ENCODE results near the gene ST8SIA1. TPM values are rescaled to one million over a fixed set of nuclear protein-coding genes. Genes with fewer than 3 reads are reported as not detected.

Gene ST8SIA1
- polyA plus RNA-seq, 1 donor from 2014 or later: 22.5 TPM

- Histone ChIP-seq H3K4me3 (ENCODE audit: low read length) (no peak overlapping the region), H3K79me2 (replicated peaks; ENCODE audit: insufficient read depth, low read length) (no peaks in the 10 kb centered on the region), H3K9ac (ENCODE audit: low read length) (no peak overlapping the region), H2AFZ (ENCODE audit: low read depth, low read length) (no peak overlapping the region), H3K9me3 (ENCODE audit: low read length) (no peaks in the 10 kb centered on the region), H3K9me2 (ENCODE audit: insufficient read depth, low read length) (no peaks in the 10 kb centered on the region), H3K4me2 (ENCODE audit: low read length) (no peak overlapping the region), H3K27ac (ENCODE audit: low read length) (no peak overlapping the region), H3F3A (ENCODE audit: insufficient read depth, low read length, poor library complexity, severe bottlenecking) (no peaks in the 10 kb centered on the region), H3K36me3 (ENCODE audit: insufficient read depth, low read length) (no peaks in the 10 kb centered on the region), H4K20me1 (ENCODE audit: insufficient read depth) (no peaks in the 10 kb centered on the region), H3K27me3 (ENCODE audit: insufficient read depth, low read depth, low read length) (no peaks in the 10 kb centered on the region)
- TF ChIP-seq MXI1 (conservative IDR thresholded peaks at IDR 0.05; ENCODE audit: poor library complexity, severe bottlenecking) (no peak), TAF1 (IDR thresholded peaks at IDR 0.05; ENCODE audit: low read depth) (no peak), POLR2AphosphoS5 (IDR thresholded peaks at IDR 0.05) (no peak), SMC3 (conservative IDR thresholded peaks at IDR 0.05; ENCODE audit: poor library complexity) (no peak), REST (IDR thresholded peaks at IDR 0.05; ENCODE audit: borderline replicate concordance) (no peak), CTCF (IDR thresholded peaks at IDR 0.05; ENCODE audit: poor library complexity, severe bottlenecking) (no peak)
Observed at GRCh38 chr12:22321018-22321605, 13.4 kb downstream of the ST8SIA1 start.

- no peaks in the 10 kb centered on the region for H3K9me3 ChIP-seq (ENCODE audit: low read length)
- H3K79me2 ChIP-seq (replicated peaks; ENCODE audit: insufficient read depth, low read length): no peaks in the 10 kb centered on the region
- H3K4me2 ChIP-seq (ENCODE audit: low read length): no peak overlapping the region
- no peak overlapping the region for H3K27ac ChIP-seq (ENCODE audit: low read length)
- H3K9me2 ChIP-seq (ENCODE audit: insufficient read depth, low read length): no peaks in the 10 kb centered on the region
- TF ChIP-seq RAD21 (conservative IDR thresholded peaks at IDR 0.05): no peak
- TF ChIP-seq SMC3 (conservative IDR thresholded peaks at IDR 0.05; ENCODE audit: poor library complexity): no peak
- no peak overlapping the region for H3K9ac ChIP-seq (ENCODE audit: low read length)
- no peaks in the 10 kb centered on the region for H4K20me1 ChIP-seq (ENCODE audit: insufficient read depth)
- no peaks in the 10 kb centered on the region for H3K27me3 ChIP-seq (ENCODE audit: insufficient read depth, low read depth, low read length)
- H2AFZ ChIP-seq (ENCODE audit: low read depth, low read length): no peak overlapping the region
- no peaks in the 10 kb centered on the region for H3F3A ChIP-seq (ENCODE audit: insufficient read depth, low read length, poor library complexity, severe bottlenecking)
- no peaks in the 10 kb centered on the region for H3K36me3 ChIP-seq (ENCODE audit: insufficient read depth, low read length)
- no peak overlapping the region for H3K4me3 ChIP-seq (ENCODE audit: low read length)
Observed at GRCh38 chr12:22318108-22318737, 16.3 kb downstream of the ST8SIA1 start.

- peaks cover 4% of the 10 kb centered on the region for H3K79me2 ChIP-seq (replicated peaks; ENCODE audit: insufficient read depth, low read length)
- H3F3A ChIP-seq (ENCODE audit: insufficient read depth, low read length, poor library complexity, severe bottlenecking): no peaks in the 10 kb centered on the region
- H3K9me2 ChIP-seq (ENCODE audit: insufficient read depth, low read length): no peaks in the 10 kb centered on the region
- no peak overlapping the region for H3K27ac ChIP-seq (ENCODE audit: low read length)
- H3K4me2 ChIP-seq (ENCODE audit: low read length): no peak overlapping the region
- H3K36me3 ChIP-seq (ENCODE audit: insufficient read depth, low read length): no peaks in the 10 kb centered on the region
- no peak overlapping the region for H2AFZ ChIP-seq (ENCODE audit: low read depth, low read length)
- H3K9ac ChIP-seq (ENCODE audit: low read length): no peak overlapping the region
- no peaks in the 10 kb centered on the region for H3K27me3 ChIP-seq (ENCODE audit: insufficient read depth, low read depth, low read length)
- H4K20me1 ChIP-seq (ENCODE audit: insufficient read depth): no peaks in the 10 kb centered on the region
- H3K9me3 ChIP-seq (ENCODE audit: low read length): no peaks in the 10 kb centered on the region
- no peak overlapping the region for H3K4me3 ChIP-seq (ENCODE audit: low read length)
- TF ChIP-seq EP300 (conservative IDR thresholded peaks at IDR 0.05; ENCODE audit: poor library complexity, severe bottlenecking): no peak
- TF ChIP-seq RAD21 (conservative IDR thresholded peaks at IDR 0.05): no peak
- TF ChIP-seq MXI1 (conservative IDR thresholded peaks at IDR 0.05; ENCODE audit: poor library complexity, severe bottlenecking): no peak
- no peak for TF ChIP-seq SMC3 (conservative IDR thresholded peaks at IDR 0.05; ENCODE audit: poor library complexity)
- no peak for TF ChIP-seq POLR2AphosphoS5 (IDR thresholded peaks at IDR 0.05)
- no peak for TF ChIP-seq EZH2 (IDR thresholded peaks at IDR 0.05; ENCODE audit: borderline replicate concordance, insufficient read depth, low read length, poor library complexity, severe bottlenecking)
- TF ChIP-seq CTCF (IDR thresholded peaks at IDR 0.05; ENCODE audit: poor library complexity, severe bottlenecking): no peak
- TF ChIP-seq TAF1 (IDR thresholded peaks at IDR 0.05; ENCODE audit: low read depth): no peak
- TF ChIP-seq REST (IDR thresholded peaks at IDR 0.05; ENCODE audit: borderline replicate concordance): no peak
Observed at GRCh38 chr12:22313963-22314330, 20.6 kb downstream of the ST8SIA1 start.

Data from neural cell (in vitro differentiated cells).